ENCODE data around the gene NUP42. TPM values are rescaled to one million over a fixed set of nuclear protein-coding genes. Genes with fewer than 3 reads are reported as not detected.
"Not testable (repeated sequence)": the region's sequence is repeated elsewhere in the genome, so short reads cannot be mapped to it uniquely, and the experiment has no call there.

Gene NUP42
- total RNA-seq, 1 experiment from 2014 or later, result 40.8 TPM

GRCh38 chr7:23193650-23194227, 11.9 kb downstream of the NUP42 start:
- H3K27me3 Mint-ChIP-seq (ENCODE audit: low read depth), result not testable (repeated sequence)
- CTCF ChIA-PET, result interaction anchor here (0.8 to 3.0 kb wide), 2 partner anchors 9 to 327 kb away, joined by 6 to 10 read pairs; no protein-coding TSS in a partner anchor
- peaks cover 52% of the 10 kb centered on the region for H3K36me3 Mint-ChIP-seq

GRCh38 chr7:23196306-23196705, 14.5 kb downstream of the NUP42 start:
- Mint-ChIP-seq H3K4me1 (no peaks in the 10 kb centered on the region), H3K9me3 (peaks cover 6% of the 10 kb centered on the region; the same call in 1 of the 2 replicates), H3K27ac (no peak overlapping the region), H3K27me3 (ENCODE audit: low read depth) (no peaks in the 10 kb centered on the region), H3K36me3 (peaks cover 58% of the 10 kb centered on the region), H3K4me3 (no peak overlapping the region)
- DNase-seq (ENCODE audit: low spot score) (no peak), ATAC-seq (no peak)
- ChIA-PET CTCF (interaction anchor here (1.0 kb wide), 1 partner anchor 110 kb away, joined by 3 read pairs; no protein-coding TSS in a partner anchor), POLR2A (no interaction called here)
- TF ChIP-seq ZNF425 (CRISPR knock-in tag; conservative IDR thresholded peaks at IDR 0.05) (no peak), MLX (CRISPR knock-in tag; IDR thresholded peaks at IDR 0.05) (no peak), ZNF532 (CRISPR knock-in tag; IDR thresholded peaks at IDR 0.05; ENCODE audit: borderline replicate concordance) (no peak), IRF1 (CRISPR knock-in tag; IDR thresholded peaks at IDR 0.05) (no peak), HMGXB4 (CRISPR knock-in tag; IDR thresholded peaks at IDR 0.05) (no peak), ZBTB21 (CRISPR knock-in tag; IDR thresholded peaks at IDR 0.05; ENCODE audit: borderline replicate concordance) (no peak), NR2C2 (CRISPR knock-in tag; IDR thresholded peaks at IDR 0.05) (no peak), SMAD3 (CRISPR knock-in tag; IDR thresholded peaks at IDR 0.05; ENCODE audit: borderline replicate concordance) (no peak), ZNF423 (CRISPR knock-in tag; IDR thresholded peaks at IDR 0.05) (no peak), NFYB (CRISPR knock-in tag; conservative IDR thresholded peaks at IDR 0.05; ENCODE audit: low read depth) (no peak), ZNF263 (CRISPR knock-in tag; IDR thresholded peaks at IDR 0.05; ENCODE audit: low read depth) (no peak), E2F5 (CRISPR knock-in tag; IDR thresholded peaks at IDR 0.05) (no peak)

More at GRCh38 chr7:23193650-23194227, 11.9 kb downstream of the NUP42 start:
- POLR2A ChIA-PET, result interaction anchor here (0.9 to 1.3 kb wide), 2 partner anchors 9 to 54 kb away, joined by 3 to 4 read pairs; no protein-coding TSS in a partner anchor
- TF ChIP-seq PRDM15 (CRISPR knock-in tag; IDR thresholded peaks at IDR 0.05), result peak; percentile 84
- H3K4me1 Mint-ChIP-seq; H3K9me3 Mint-ChIP-seq; ATAC-seq; H3K27ac Mint-ChIP-seq; DNase-seq (ENCODE audit: low spot score); H3K4me3 Mint-ChIP-seq: not testable (repeated sequence)
